Measurements from ENCODE around the gene PSMD11.
A peak's percentile ranks its signal among the peaks of the same experiment; 100 is the strongest.

Gene PSMD11

GRCh38 chr17:32461853-32462617 lies 17.7 kb downstream of the PSMD11 start:
- no peak for TF ChIP-seq OSR1 (CRISPR knock-in tag; IDR thresholded peaks at IDR 0.05)
- TF ChIP-seq ZNF8 (CRISPR knock-in tag; IDR thresholded peaks at IDR 0.05): no peak
- no peak for TF ChIP-seq ZC3H10 (CRISPR knock-in tag; IDR thresholded peaks at IDR 0.05)
- no peak for TF ChIP-seq RARB (CRISPR knock-in tag; IDR thresholded peaks at IDR 0.05)
- TF ChIP-seq, protein P1, sequence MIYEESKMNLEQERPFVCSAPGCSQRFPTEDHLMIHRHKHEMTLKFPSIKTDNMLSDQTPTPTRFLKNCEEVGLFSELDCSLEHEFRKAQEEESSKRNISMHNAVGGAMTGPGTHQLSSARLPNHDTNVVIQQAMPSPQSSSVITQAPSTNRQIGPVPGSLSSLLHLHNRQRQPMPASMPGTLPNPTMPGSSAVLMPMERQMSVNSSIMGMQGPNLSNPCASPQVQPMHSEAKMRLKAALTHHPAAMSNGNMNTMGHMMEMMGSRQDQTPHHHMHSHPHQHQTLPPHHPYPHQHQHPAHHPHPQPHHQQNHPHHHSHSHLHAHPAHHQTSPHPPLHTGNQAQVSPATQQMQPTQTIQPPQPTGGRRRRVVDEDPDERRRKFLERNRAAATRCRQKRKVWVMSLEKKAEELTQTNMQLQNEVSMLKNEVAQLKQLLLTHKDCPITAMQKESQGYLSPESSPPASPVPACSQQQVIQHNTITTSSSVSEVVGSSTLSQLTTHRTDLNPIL (CRISPR knock-in tag; IDR thresholded peaks at IDR 0.05; ENCODE audit: low read depth): no peak
- TF ChIP-seq PATZ1 (CRISPR knock-in tag; IDR thresholded peaks at IDR 0.05; ENCODE audit: borderline replicate concordance): no peak
- TF ChIP-seq ZFP30 (CRISPR knock-in tag; IDR thresholded peaks at IDR 0.05): no peak
- no peak for TF ChIP-seq PPARA (CRISPR knock-in tag; IDR thresholded peaks at IDR 0.05; ENCODE audit: borderline replicate concordance)
- no peak for TF ChIP-seq TCF4 (CRISPR knock-in tag; IDR thresholded peaks at IDR 0.05; ENCODE audit: borderline replicate concordance)
- no peak for TF ChIP-seq ESRRG (CRISPR knock-in tag; IDR thresholded peaks at IDR 0.05)
- no peak for TF ChIP-seq ZFP3 (CRISPR knock-in tag; IDR thresholded peaks at IDR 0.05)
- TF ChIP-seq SNAI2 (CRISPR knock-in tag; IDR thresholded peaks at IDR 0.05): no peak
- no peak for TF ChIP-seq ZNF70 (CRISPR knock-in tag; IDR thresholded peaks at IDR 0.05)
- TF ChIP-seq ZNF565 (CRISPR knock-in tag; conservative IDR thresholded peaks at IDR 0.05; ENCODE audit: low read depth): no peak
- ATAC-seq: peak; percentile 89

DNA sequence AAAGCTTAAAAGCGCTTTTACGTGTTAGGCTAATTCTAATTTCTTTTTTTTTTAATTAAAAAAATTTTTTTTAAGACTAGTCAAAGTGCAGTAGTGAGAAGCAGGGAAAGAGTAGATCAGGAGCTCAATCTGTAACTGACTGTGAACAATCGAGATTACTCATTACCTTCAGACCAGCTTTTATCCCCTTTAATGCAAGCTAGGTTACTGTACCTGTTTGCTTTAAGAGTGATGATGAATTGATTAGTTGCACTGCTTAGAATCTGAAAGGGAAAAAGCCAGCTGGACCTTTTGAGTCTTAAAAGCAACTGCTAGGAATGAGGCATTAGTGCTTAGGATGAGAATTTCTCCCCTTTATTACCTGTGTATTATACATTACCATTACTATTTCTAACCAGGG lies 19.0 kb downstream of the PSMD11 start:
- no peak for TF ChIP-seq ESRRG (CRISPR knock-in tag; IDR thresholded peaks at IDR 0.05)
- TF ChIP-seq ZNF70 (CRISPR knock-in tag; IDR thresholded peaks at IDR 0.05): no peak
- TF ChIP-seq, protein P2, sequence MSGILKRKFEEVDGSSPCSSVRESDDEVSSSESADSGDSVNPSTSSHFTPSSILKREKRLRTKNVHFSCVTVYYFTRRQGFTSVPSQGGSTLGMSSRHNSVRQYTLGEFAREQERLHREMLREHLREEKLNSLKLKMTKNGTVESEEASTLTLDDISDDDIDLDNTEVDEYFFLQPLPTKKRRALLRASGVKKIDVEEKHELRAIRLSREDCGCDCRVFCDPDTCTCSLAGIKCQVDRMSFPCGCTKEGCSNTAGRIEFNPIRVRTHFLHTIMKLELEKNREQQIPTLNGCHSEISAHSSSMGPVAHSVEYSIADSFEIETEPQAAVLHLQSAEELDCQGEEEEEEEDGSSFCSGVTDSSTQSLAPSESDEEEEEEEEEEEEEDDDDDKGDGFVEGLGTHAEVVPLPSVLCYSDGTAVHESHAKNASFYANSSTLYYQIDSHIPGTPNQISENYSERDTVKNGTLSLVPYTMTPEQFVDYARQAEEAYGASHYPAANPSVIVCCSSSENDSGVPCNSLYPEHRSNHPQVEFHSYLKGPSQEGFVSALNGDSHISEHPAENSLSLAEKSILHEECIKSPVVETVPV (CRISPR knock-in tag; IDR thresholded peaks at IDR 0.05): no peak
- no peak for TF ChIP-seq ZC3H10 (CRISPR knock-in tag; IDR thresholded peaks at IDR 0.05)
- no peak for TF ChIP-seq TCF4 (CRISPR knock-in tag; IDR thresholded peaks at IDR 0.05; ENCODE audit: borderline replicate concordance)
- no peak for TF ChIP-seq BACH2 (CRISPR knock-in tag; IDR thresholded peaks at IDR 0.05; ENCODE audit: borderline replicate concordance)
- no peak for TF ChIP-seq ZNF565 (CRISPR knock-in tag; conservative IDR thresholded peaks at IDR 0.05; ENCODE audit: low read depth)
- no peak for TF ChIP-seq GLIS3 (CRISPR knock-in tag; IDR thresholded peaks at IDR 0.05)
- TF ChIP-seq ARNTL (CRISPR knock-in tag; IDR thresholded peaks at IDR 0.05; ENCODE audit: borderline replicate concordance, low read depth): no peak
- TF ChIP-seq ZNF8 (CRISPR knock-in tag; IDR thresholded peaks at IDR 0.05): no peak
- no peak for TF ChIP-seq CSDC2 (CRISPR knock-in tag; IDR thresholded peaks at IDR 0.05)
- no peak for TF ChIP-seq ISL1 (CRISPR knock-in tag; IDR thresholded peaks at IDR 0.05)
- no peak for TF ChIP-seq PPARA (CRISPR knock-in tag; IDR thresholded peaks at IDR 0.05; ENCODE audit: borderline replicate concordance)
- TF ChIP-seq SNAI2 (CRISPR knock-in tag; IDR thresholded peaks at IDR 0.05): no peak
- TF ChIP-seq ZFP30 (CRISPR knock-in tag; IDR thresholded peaks at IDR 0.05): no peak
- TF ChIP-seq, protein P1 (CRISPR knock-in tag; IDR thresholded peaks at IDR 0.05; ENCODE audit: low read depth): no peak

GRCh38 chr17:32464374-32464773 lies 20.1 kb downstream of the PSMD11 start:
- TF ChIP-seq SNAI2 (CRISPR knock-in tag; IDR thresholded peaks at IDR 0.05): no peak
- TF ChIP-seq ZFP3 (CRISPR knock-in tag; IDR thresholded peaks at IDR 0.05): no peak
- TF ChIP-seq TOX (CRISPR knock-in tag; IDR thresholded peaks at IDR 0.05; ENCODE audit: borderline replicate concordance): no peak
- TF ChIP-seq, protein P3, sequence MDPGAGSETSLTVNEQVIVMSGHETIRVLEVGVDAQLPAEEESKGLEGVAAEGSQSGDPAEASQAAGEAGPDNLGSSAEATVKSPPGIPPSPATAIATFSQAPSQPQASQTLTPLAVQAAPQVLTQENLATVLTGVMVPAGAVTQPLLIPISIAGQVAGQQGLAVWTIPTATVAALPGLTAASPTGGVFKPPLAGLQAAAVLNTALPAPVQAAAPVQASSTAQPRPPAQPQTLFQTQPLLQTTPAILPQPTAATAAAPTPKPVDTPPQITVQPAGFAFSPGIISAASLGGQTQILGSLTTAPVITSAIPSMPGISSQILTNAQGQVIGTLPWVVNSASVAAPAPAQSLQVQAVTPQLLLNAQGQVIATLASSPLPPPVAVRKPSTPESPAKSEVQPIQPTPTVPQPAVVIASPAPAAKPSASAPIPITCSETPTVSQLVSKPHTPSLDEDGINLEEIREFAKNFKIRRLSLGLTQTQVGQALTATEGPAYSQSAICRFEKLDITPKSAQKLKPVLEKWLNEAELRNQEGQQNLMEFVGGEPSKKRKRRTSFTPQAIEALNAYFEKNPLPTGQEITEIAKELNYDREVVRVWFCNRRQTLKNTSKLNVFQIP (CRISPR knock-in tag; IDR thresholded peaks at IDR 0.05; ENCODE audit: borderline replicate concordance, low read depth): no peak
- no peak for TF ChIP-seq TCF4 (CRISPR knock-in tag; IDR thresholded peaks at IDR 0.05; ENCODE audit: borderline replicate concordance)
- no peak for TF ChIP-seq ZNF8 (CRISPR knock-in tag; IDR thresholded peaks at IDR 0.05)
- no peak for TF ChIP-seq ESRRG (CRISPR knock-in tag; IDR thresholded peaks at IDR 0.05)
- no peak for TF ChIP-seq TSHZ2 (CRISPR knock-in tag; IDR thresholded peaks at IDR 0.05)
- TF ChIP-seq ZNF565 (CRISPR knock-in tag; conservative IDR thresholded peaks at IDR 0.05; ENCODE audit: low read depth): no peak
- no peak for TF ChIP-seq ZC3H10 (CRISPR knock-in tag; IDR thresholded peaks at IDR 0.05)
- TF ChIP-seq ISL1 (CRISPR knock-in tag; IDR thresholded peaks at IDR 0.05): no peak
- no peak for ATAC-seq

More for the DNA sequence above, 19.0 kb downstream of the PSMD11 start:
- ATAC-seq: no peak
